ENCODE results near the gene HAGHL. TPM values are rescaled to one million over a fixed set of nuclear protein-coding genes. Genes with fewer than 3 reads are reported as not detected.

The HAGHL gene
- total and polyA plus RNA-seq, 2 experiments from 2014 or later, result 21.6 to 35.3 TPM

GRCh38 chr16:677316-678190, 49.4 kb upstream of the HAGHL start (continued):
- TF ChIP-seq ZNF462 (CRISPR knock-in tag; IDR thresholded peaks at IDR 0.05) (no peak), JUNB (IDR thresholded peaks at IDR 0.05; ENCODE audit: unreplicated experiment) (no peak), EZH2 (IDR thresholded peaks at IDR 0.05; ENCODE audit: low read depth, unreplicated experiment) (no peak), CTCF (conservative IDR thresholded peaks at IDR 0.05; ENCODE audit: low read depth in 2 of 2) (no peak), EZH2phosphoT487 (IDR thresholded peaks at IDR 0.05; ENCODE audit: unreplicated experiment) (no peak), ETS1 (IDR thresholded peaks at IDR 0.05) (no peak), STAT1 (IDR thresholded peaks at IDR 0.05; ENCODE audit: unreplicated experiment) (no peak)
